IMR-90 (cell line): ENCODE measurements around the gene RBMS3. TPM values are rescaled to one million over a fixed set of nuclear protein-coding genes. Genes with fewer than 3 reads are reported as not detected.

Experiments used
- ATAC-seq: fragments of 200-7000 bp; cut with Tn5 transposase; 2 replicates; pipeline ENCODE4 v1.9.1; 2020; ENCODE audit warnings: low read depth, mild to moderate bottlenecking, moderate library complexity
- BruUV-seq: library from RNA; stranded (reverse); fragments of 400-500 nt; replicated peaks from 2 replicates; lab custom pipeline; 2021; lab: Mats Ljungman, UMichigan
- CTCF ChIA-PET: fragments of 300-600 bp; formaldehyde crosslinking; extraction: SDS; loops from one replicate; lab custom pipeline; 2021; ENCODE audit warnings: antibody characterized with exemption; lab: Yijun Ruan, JAX
- POLR2A ChIA-PET: fragments of 300-600 bp; sonication (Branson Sonifier 250); formaldehyde crosslinking; loops from one replicate; lab custom pipeline; 2022; ENCODE audit warnings: antibody characterized with exemption; ENCODE audit not compliant: unreplicated experiment; lab: Charles Lee
- DNase-seq: peaks from one replicate; pipeline ENCODE4 v3.0.0; 2013
- H2AFZ ChIP-seq: replicated peaks from 2 replicates; pipeline ENCODE3; 2013; ENCODE audit warnings: low read length, mild to moderate bottlenecking; ENCODE audit not compliant: poor library complexity
- H2AK5ac ChIP-seq: 2 replicates; pipeline ENCODE4 v1.6.1; 2013; ENCODE audit warnings: low read depth, low read length, inconsistent platforms
- H2AK9ac ChIP-seq: replicated peaks from 2 replicates; pipeline ENCODE3; 2013; ENCODE audit warnings: mild to moderate bottlenecking, low read depth, low read length, moderate library complexity; ENCODE audit not compliant: poor library complexity
- H2BK120ac ChIP-seq: 2 replicates; pipeline ENCODE4 v1.6.1; 2013; ENCODE audit warnings: low read depth, low read length, inconsistent platforms
- H2BK15ac ChIP-seq: 3 replicates; pipeline ENCODE4 v1.6.1; 2013; ENCODE audit warnings: low read depth, low read length, inconsistent platforms
- H2BK20ac ChIP-seq: 2 replicates; pipeline ENCODE4 v1.6.1; 2013; ENCODE audit warnings: low read depth, mild to moderate bottlenecking, inconsistent platforms, low read length, moderate library complexity
- H2BK5ac ChIP-seq: 2 replicates; pipeline ENCODE4 v1.6.1; 2013; ENCODE audit warnings: mild to moderate bottlenecking, low read depth, low read length, inconsistent platforms; ENCODE audit not compliant: poor library complexity, severe bottlenecking
- H3K14ac ChIP-seq: replicated peaks from 2 replicates; pipeline ENCODE4 v1.6.1; 2013; ENCODE audit warnings: low read depth, low read length, inconsistent platforms
- H3K18ac ChIP-seq: 2 replicates; pipeline ENCODE4 v1.6.1; 2013; ENCODE audit warnings: low read depth, low read length, control low read depth
- H3K23ac ChIP-seq: 2 replicates; pipeline ENCODE4 v1.6.1; 2013; ENCODE audit warnings: low read depth, low read length, inconsistent platforms
- H3K27ac ChIP-seq: 2 replicates; pipeline ENCODE4 v1.5.1; 2013; ENCODE audit warnings: mild to moderate bottlenecking, control low read depth, low read length; ENCODE audit not compliant: insufficient read depth
- H3K27me3 ChIP-seq: 2 replicates; pipeline ENCODE4 v1.6.1; 2013; ENCODE audit warnings: low read length; ENCODE audit not compliant: control insufficient read depth, insufficient read depth
- H3K36me3 ChIP-seq: 2 replicates; pipeline ENCODE4 v1.6.1; 2013; ENCODE audit warnings: low read length, mixed read lengths; ENCODE audit not compliant: control insufficient read depth, insufficient read depth
- H3K4ac ChIP-seq: 2 replicates; pipeline ENCODE4 v1.6.1; 2013; ENCODE audit warnings: low read depth, low read length, inconsistent platforms
- H3K4me1 ChIP-seq: 2 replicates; pipeline ENCODE4 v1.6.1; 2013; ENCODE audit warnings: low read length, mixed read lengths; ENCODE audit not compliant: control insufficient read depth, insufficient read depth
- H3K4me2 ChIP-seq: 2 replicates; pipeline ENCODE4 v1.6.1; 2013; ENCODE audit warnings: low read depth, mild to moderate bottlenecking, control low read depth, low read length, moderate library complexity
- H3K4me3 ChIP-seq: 2 replicates; pipeline ENCODE4 v1.5.1; 2013; ENCODE audit warnings: low read depth, mild to moderate bottlenecking, control low read depth, low read length, moderate library complexity; ENCODE audit not compliant: insufficient read depth
- H3K56ac ChIP-seq: 2 replicates; pipeline ENCODE4 v1.6.1; 2013; ENCODE audit warnings: low read length, inconsistent platforms; ENCODE audit not compliant: insufficient read depth; ENCODE audit errors: extremely low read depth
- H3K79me1 ChIP-seq, 2 experiments: 2 replicates each; pipeline ENCODE4 v1.6.1; 2013; ENCODE audit warnings: low read length in 2 of 2, inconsistent platforms in 1 of 2, low read depth in 1 of 2
- H3K9ac ChIP-seq: 2 replicates; pipeline ENCODE4 v1.6.1; 2013; ENCODE audit warnings: low read depth, low read length, control low read depth
- H3K9me1 ChIP-seq: 2 replicates; pipeline ENCODE4 v1.6.1; 2013; ENCODE audit warnings: low read length, inconsistent platforms; ENCODE audit not compliant: insufficient read depth
- H3K9me3 ChIP-seq: 2 replicates; pipeline ENCODE4 v1.6.1; 2013; ENCODE audit warnings: low read length; ENCODE audit not compliant: control insufficient read depth, insufficient read depth
- H4K20me1 ChIP-seq: 2 replicates; pipeline ENCODE4 v1.6.1; 2013; ENCODE audit warnings: low read length, inconsistent platforms; ENCODE audit not compliant: insufficient read depth
- H4K5ac ChIP-seq: 2 replicates; pipeline ENCODE4 v1.6.1; 2013; ENCODE audit warnings: mild to moderate bottlenecking, low read depth, low read length, control low read depth
- H4K8ac ChIP-seq, 2 experiments: 2 replicates each; pipeline ENCODE4 v1.6.1; 2013; ENCODE audit warnings: low read depth in 2 of 2, low read length in 2 of 2, control low read depth in 1 of 2, inconsistent platforms in 1 of 2
- H4K91ac ChIP-seq: 2 replicates; pipeline ENCODE4 v1.6.1; 2013; ENCODE audit warnings: low read depth, low read length, inconsistent platforms; ENCODE audit not compliant: insufficient read depth
- BHLHE40 ChIP-seq: fragments of 150-350 bp; IDR thresholded peaks from 2 replicates; pipeline ENCODE4 v1.6.1; 2016; ENCODE audit warnings: mild to moderate bottlenecking, low read depth, low read length
- CEBPB ChIP-seq: IDR thresholded peaks from 2 replicates; pipeline ENCODE4 v1.6.1; 2012; ENCODE audit warnings: low read depth, low read length, improper control_type of control experiment
- CHD1 ChIP-seq: IDR thresholded peaks from 2 replicates; pipeline ENCODE4 v1.6.1; 2012; ENCODE audit warnings: low read depth, low read length, improper control_type of control experiment
- ELK1 ChIP-seq: fragments of 150-350 bp; IDR thresholded peaks from 2 replicates; pipeline ENCODE4 v1.6.1; 2016; ENCODE audit warnings: low read depth, mild to moderate bottlenecking, low read length, moderate library complexity, borderline replicate concordance
- FOS ChIP-seq: fragments of 150-350 bp; IDR thresholded peaks from 2 replicates; pipeline ENCODE4 v1.6.1; 2016; ENCODE audit warnings: low read depth, low read length
- MAZ ChIP-seq: IDR thresholded peaks from 2 replicates; pipeline ENCODE4 v1.6.1; 2012; ENCODE audit warnings: low read depth, mild to moderate bottlenecking, low read length, improper control_type of control experiment, moderate library complexity, borderline replicate concordance
- MXI1 ChIP-seq: IDR thresholded peaks from 2 replicates; pipeline ENCODE4 v1.6.1; 2012; ENCODE audit warnings: low read depth, mild to moderate bottlenecking, low read length, moderate library complexity, borderline replicate concordance
- NFE2L2 ChIP-seq: fragments of 150-350 bp; IDR thresholded peaks from 2 replicates; pipeline ENCODE4 v1.6.1; 2016; ENCODE audit warnings: low read depth, mild to moderate bottlenecking, low read length
- POLR2A ChIP-seq: IDR thresholded peaks from 2 replicates; pipeline ENCODE4 v1.6.1; 2012; ENCODE audit warnings: mild to moderate bottlenecking, low read depth, low read length
- RAD21 ChIP-seq: IDR thresholded peaks from 2 replicates; pipeline ENCODE4 v1.6.1; 2012; ENCODE audit warnings: low read length, improper control_type of control experiment
- RFX5 ChIP-seq: IDR thresholded peaks from 2 replicates; pipeline ENCODE4 v1.8.0; 2012; ENCODE audit warnings: low read depth, mild to moderate bottlenecking, low read length, moderate library complexity
- SMC3 ChIP-seq: fragments of 150-350 bp; IDR thresholded peaks from 2 replicates; pipeline ENCODE4 v1.6.1; 2016; ENCODE audit warnings: low read depth, mild to moderate bottlenecking, antibody characterized with exemption, low read length, moderate library complexity
- USF2 ChIP-seq: fragments of 150-350 bp; IDR thresholded peaks from 2 replicates; pipeline ENCODE4 v1.6.1; 2017; ENCODE audit warnings: mild to moderate bottlenecking, antibody characterized with exemption, low read length, low read depth
- WGBS, 2 experiments: methylation state at CpG; one replicate each; pipeline versions ENCODE4 v1.1.5 to v1.1.7; 2013; ENCODE audit warnings: missing lambda C conversion rate in 2 of 2; ENCODE audit not compliant: insufficient read length in 1 of 2; ENCODE audit errors: extremely low coverage in 2 of 2; 5-methylcytosine and 5-hydroxymethylcytosine counted together
- dilution Hi-C: fragments of 300-500 bp; cut with HindIII; formaldehyde crosslinking; loops from one replicate; pipeline ENCODE4 v1.14.3; 2018; ENCODE audit warnings: low sequenced_read_pairs; ENCODE audit not compliant: unreplicated experiment
- in situ Hi-C: fragments of 300-500 bp; cut with MboI; formaldehyde crosslinking; loops from 3 replicates; pipeline ENCODE4 v1.14.3; 2019; ENCODE audit warnings: low sequenced_read_pairs, inconsistent platforms, mixed read lengths
- intact Hi-C: fragments of 100-400 bp; cut with micrococcal nuclease; formaldehyde crosslinking; loops from 2 replicates; pipeline ENCODE4 v1.10.0; 2022
- polyA plus RNA-seq, 3 experiments: library from polyadenylated mRNA; depleted of rRNA; stranded (reverse); fragments of >200 nt; gene quantifications; 2 replicates each; pipeline ENCODE4 v1.2.3, GENCODE V29; 2012; ENCODE audit warnings: low replicate concordance in 1 of 3
- total RNA-seq: library from RNA; depleted of rRNA; stranded (reverse); fragments of >200 nt; gene quantifications from 2 replicates; pipeline ENCODE4 v1.2.3, GENCODE V29; 2012

RBMS3 gene
- total and polyA plus RNA-seq, 2 of the 4 experiments (the other 2 are of a cell fraction): 15.2 to 127 TPM

GRCh38 chr3:29746163-29746760, 465.4 kb downstream of the RBMS3 start:
- Histone ChIP-seq H3K9ac (no peak overlapping the region), H2AK9ac (no peak overlapping the region), H3K4me2 (no peak overlapping the region), H2BK120ac (no peak overlapping the region), H3K9me1 (no peaks in the 10 kb centered on the region), H3K4ac (no peak overlapping the region), H3K23ac (no peak overlapping the region), H3K36me3 (no peaks in the 10 kb centered on the region), H3K27me3 (no peaks in the 10 kb centered on the region), H3K4me1 (no peaks in the 10 kb centered on the region; the same call in 1 of the 2 replicates), H3K27ac (no peak overlapping the region), H3K18ac (no peak overlapping the region), H3K56ac (no peak overlapping the region), H3K4me3 (no peak overlapping the region), H2BK20ac (no peak overlapping the region), H4K8ac (no peak overlapping the region), H4K20me1 (no peaks in the 10 kb centered on the region), H4K5ac (no peak overlapping the region), H4K91ac (no peak overlapping the region), H3K9me3 (no peaks in the 10 kb centered on the region), H3K79me1 (peaks cover 7 to 8% of the 10 kb centered on the region in 2 experiments; a peak in 2 of 4 replicates), H2BK5ac (no peak overlapping the region), H2BK15ac (no peak overlapping the region), H2AFZ (no peak overlapping the region), H3K14ac (no peak overlapping the region), H2AK5ac (no peak overlapping the region)
- ATAC-seq (no peak), DNase-seq (no peak)
- TF ChIP-seq BHLHE40: no peak
- no peak for TF ChIP-seq SMC3
- no peak for TF ChIP-seq RFX5
- TF ChIP-seq FOS: no peak
- TF ChIP-seq CHD1: no peak
- TF ChIP-seq ELK1: no peak
- no peak for TF ChIP-seq NFE2L2
- TF ChIP-seq USF2: no peak
- TF ChIP-seq CEBPB: no peak
- no peak for TF ChIP-seq MXI1
- TF ChIP-seq MAZ: no peak
- TF ChIP-seq POLR2A: no peak
- no peak for TF ChIP-seq RAD21
- WGBS, 2 experiments: no CpG with 5 or more reads among the region's 2 CpGs
- ChIA-PET CTCF (no interaction called here), POLR2A (no interaction called here)
- dilution Hi-C loops: no loop called here
- BruUV-seq: no TSS peak
- intact Hi-C loops: no loop called here
- in situ Hi-C loops: no loop called here
